ENCODE data around the gene GPC1. TPM values are rescaled to one million over a fixed set of nuclear protein-coding genes. Genes with fewer than 3 reads are reported as not detected.

The GPC1 gene
- total and polyA plus RNA-seq, 3 experiments from 2014 or later: 0.17 to 2.4 (median 1.9) TPM

DNA sequence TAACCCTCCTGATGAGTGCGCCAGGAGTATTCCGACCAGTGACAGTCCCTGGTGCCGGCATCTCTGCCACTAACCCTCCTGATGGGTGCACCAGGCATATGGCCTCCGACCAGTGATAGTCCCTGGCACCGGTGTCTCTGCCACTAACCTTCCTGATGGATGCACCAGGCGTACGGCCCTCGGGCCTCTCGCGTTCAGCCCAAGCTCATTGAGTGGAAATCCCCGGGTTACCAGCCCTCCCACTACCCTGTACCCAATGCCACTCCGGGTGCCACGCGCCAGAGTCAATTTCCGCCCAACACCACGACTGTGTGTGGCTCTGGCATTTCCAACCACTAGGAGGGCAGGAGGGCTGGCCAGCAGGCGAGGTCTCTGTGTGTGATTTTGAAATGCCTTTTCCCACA lies 11.7 kb upstream of the GPC1 start:
- H3K27ac ChIP-seq (ENCODE audit: low read depth, low read length): no peak overlapping the region
- no peaks in the 10 kb centered on the region for H3K4me1 ChIP-seq (ENCODE audit: insufficient read depth, low read length)
- Mint-ChIP-seq H3K4me3 (peak overlapping the region in 1 of 7 donors; percentile 59), H3K27me3 (peaks cover 9 to 41% of the 10 kb centered on the region in 2 donors), H3K36me3 (peaks cover 0 to 4% (median 0%) of the 10 kb centered on the region in 3 donors), H3K4me1 (no peaks in the 10 kb centered on the region), H3K27ac (no peak overlapping the region), H3K9me3 (peaks cover 5 to 25% (median 20%) of the 10 kb centered on the region in 5 donors)
- POLR2A ChIA-PET: no interaction called here
- H3K9me3 ChIP-seq (ENCODE audit: low read length): no peaks in the 10 kb centered on the region
- H3K36me3 ChIP-seq (ENCODE audit: insufficient read depth, low read length): no peaks in the 10 kb centered on the region
- H3K4me3 ChIP-seq (ENCODE audit: low read length): no peak overlapping the region
- no peaks in the 10 kb centered on the region for H3K27me3 ChIP-seq (ENCODE audit: insufficient read depth, low read length, poor library complexity, severe bottlenecking)
- CTCF ChIA-PET: no interaction called here
- DNase-seq: peak in 1 of 5 donors; percentile 15

DNA sequence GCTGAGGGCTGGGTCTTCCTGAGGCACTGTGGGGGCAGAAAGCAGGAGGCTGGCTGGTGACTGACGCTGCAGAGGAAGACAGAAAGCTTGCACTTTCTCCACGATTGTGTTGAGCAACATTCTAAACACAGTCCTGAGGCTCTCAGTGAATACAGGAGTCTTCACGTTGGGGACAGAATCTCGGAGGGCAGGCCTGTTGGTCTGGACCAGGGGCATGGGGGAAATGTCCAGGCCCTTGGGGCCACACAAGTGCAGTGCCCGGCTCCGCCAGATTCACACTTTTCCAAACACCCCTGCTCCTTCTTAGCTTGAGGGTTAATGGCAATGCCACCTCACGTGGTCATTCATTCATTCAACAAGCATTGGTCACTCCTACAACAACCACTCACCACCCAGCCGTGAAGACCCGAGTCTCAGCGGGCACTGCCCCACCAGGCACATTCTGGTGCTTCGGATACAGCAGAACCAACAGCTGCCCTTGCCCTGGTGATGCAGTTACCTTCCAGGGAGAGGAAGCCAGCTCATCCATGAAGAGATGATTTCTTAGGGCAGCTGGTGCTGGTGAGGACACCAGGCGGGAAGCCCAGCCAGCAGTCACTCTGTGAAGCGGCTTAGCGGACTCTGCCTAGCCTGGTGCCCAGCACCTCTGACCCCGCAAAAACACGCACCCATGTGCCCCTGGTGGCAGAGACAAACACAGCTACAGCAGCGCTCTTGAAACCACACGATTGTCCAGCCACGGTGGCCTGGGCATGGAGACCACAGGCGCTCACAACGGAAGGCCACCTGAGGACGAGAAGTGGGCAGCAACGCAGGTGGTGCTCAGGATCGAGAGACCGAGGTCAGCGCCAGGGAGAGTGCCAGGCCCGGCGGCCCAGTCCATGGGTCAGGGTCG lies 10.9 kb upstream of the GPC1 start:
- CTCF ChIA-PET: no interaction called here
- H3K36me3 ChIP-seq (ENCODE audit: insufficient read depth, low read length): no peaks in the 10 kb centered on the region
- no peaks in the 10 kb centered on the region for H3K4me1 ChIP-seq (ENCODE audit: insufficient read depth, low read length)
- no peaks in the 10 kb centered on the region for H3K9me3 ChIP-seq (ENCODE audit: low read length)
- peak in 2 of 5 donors; percentile 0 to 15 for DNase-seq
- H3K27me3 ChIP-seq (ENCODE audit: insufficient read depth, low read length, poor library complexity, severe bottlenecking): no peaks in the 10 kb centered on the region
- H3K4me3 ChIP-seq (ENCODE audit: low read length): no peak overlapping the region
- Mint-ChIP-seq H3K27ac (no peak overlapping the region), H3K36me3 (peaks cover 0 to 3% (median 0%) of the 10 kb centered on the region in 3 donors), H3K9me3 (peaks cover 5 to 23% (median 17%) of the 10 kb centered on the region in 5 donors), H3K4me1 (no peaks in the 10 kb centered on the region), H3K4me3 (no peak overlapping the region), H3K27me3 (peaks cover 9 to 44% of the 10 kb centered on the region in 2 donors)
- no peak overlapping the region for H3K27ac ChIP-seq (ENCODE audit: low read depth, low read length)
- POLR2A ChIA-PET: no interaction called here

DNA sequence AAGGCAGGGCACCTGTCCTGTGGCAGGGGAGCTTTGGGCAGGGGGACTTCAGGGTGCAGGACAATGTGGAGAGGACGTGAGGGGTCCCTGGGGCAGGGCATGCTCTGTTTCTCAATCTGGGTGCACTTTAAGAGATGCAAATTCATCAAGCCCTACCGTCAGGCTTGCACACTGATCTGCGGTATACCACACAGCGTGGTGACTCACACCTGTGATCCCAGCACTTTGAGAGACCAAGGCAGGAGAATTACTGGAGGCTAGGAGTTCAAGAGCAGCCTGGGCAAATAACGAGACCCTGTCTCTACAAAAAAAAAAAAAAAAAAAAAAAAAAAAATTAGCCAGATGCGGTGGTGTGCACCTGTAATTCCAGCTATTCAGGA lies 10.2 kb upstream of the GPC1 start:
- Mint-ChIP-seq H3K27ac (no peak overlapping the region), H3K36me3 (no peaks in the 10 kb centered on the region), H3K4me1 (no peaks in the 10 kb centered on the region), H3K27me3 (peaks cover 7 to 41% of the 10 kb centered on the region in 2 donors), H3K9me3 (peaks cover 5 to 18% (median 16%) of the 10 kb centered on the region in 5 donors), H3K4me3 (no peak overlapping the region)
- ChIA-PET CTCF (interaction anchor here (0.9 kb wide), 1 partner anchor 11 kb away, joined by 3 read pairs; no protein-coding TSS in a partner anchor), POLR2A (no interaction called here)
- no peaks in the 10 kb centered on the region for H3K36me3 ChIP-seq (ENCODE audit: insufficient read depth, low read length)
- no peaks in the 10 kb centered on the region for H3K27me3 ChIP-seq (ENCODE audit: insufficient read depth, low read length, poor library complexity, severe bottlenecking)
- no peak overlapping the region for H3K4me3 ChIP-seq (ENCODE audit: low read length)
- H3K27ac ChIP-seq (ENCODE audit: low read depth, low read length): no peak overlapping the region
- H3K9me3 ChIP-seq (ENCODE audit: low read length): no peaks in the 10 kb centered on the region
- H3K4me1 ChIP-seq (ENCODE audit: insufficient read depth, low read length): no peaks in the 10 kb centered on the region
- no peak for DNase-seq

DNA sequence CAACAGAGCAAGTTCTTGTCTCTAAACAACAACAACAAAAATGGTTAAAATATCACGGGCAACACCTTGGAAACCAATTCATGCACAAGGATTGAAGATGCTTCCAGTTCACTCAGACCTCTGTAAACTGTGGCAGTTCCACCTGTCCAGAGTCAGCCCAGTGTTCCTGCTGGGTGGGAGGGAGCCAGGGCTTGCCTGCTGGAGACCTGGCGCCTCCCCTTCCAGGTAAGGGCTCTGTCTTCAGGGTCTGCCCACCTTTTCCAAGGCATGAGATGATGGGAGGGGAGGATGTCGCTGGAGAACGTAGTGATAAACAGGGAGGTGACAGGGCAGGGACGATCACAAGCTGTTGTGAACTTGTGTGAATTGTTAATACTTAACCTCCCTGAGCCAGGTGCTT lies 9.8 kb upstream of the GPC1 start:
- H3K4me3 ChIP-seq (ENCODE audit: low read length): no peak overlapping the region
- H3K36me3 ChIP-seq (ENCODE audit: insufficient read depth, low read length): no peaks in the 10 kb centered on the region
- ChIA-PET CTCF (interaction anchor here (0.9 kb wide), 1 partner anchor 12 kb away, joined by 3 read pairs; no protein-coding TSS in a partner anchor), POLR2A (no interaction called here)
- Mint-ChIP-seq H3K4me3 (no peak overlapping the region), H3K36me3 (no peaks in the 10 kb centered on the region), H3K27me3 (peaks cover 7 to 41% of the 10 kb centered on the region in 2 donors), H3K27ac (no peak overlapping the region), H3K9me3 (peaks cover 5 to 17% (median 16%) of the 10 kb centered on the region in 5 donors), H3K4me1 (no peaks in the 10 kb centered on the region)
- H3K9me3 ChIP-seq (ENCODE audit: low read length): no peaks in the 10 kb centered on the region
- H3K27me3 ChIP-seq (ENCODE audit: insufficient read depth, low read length, poor library complexity, severe bottlenecking): no peaks in the 10 kb centered on the region
- H3K27ac ChIP-seq (ENCODE audit: low read depth, low read length): no peak overlapping the region
- no peaks in the 10 kb centered on the region for H3K4me1 ChIP-seq (ENCODE audit: insufficient read depth, low read length)
- DNase-seq: peak in 2 of 5 donors; percentile 0 to 16

DNA sequence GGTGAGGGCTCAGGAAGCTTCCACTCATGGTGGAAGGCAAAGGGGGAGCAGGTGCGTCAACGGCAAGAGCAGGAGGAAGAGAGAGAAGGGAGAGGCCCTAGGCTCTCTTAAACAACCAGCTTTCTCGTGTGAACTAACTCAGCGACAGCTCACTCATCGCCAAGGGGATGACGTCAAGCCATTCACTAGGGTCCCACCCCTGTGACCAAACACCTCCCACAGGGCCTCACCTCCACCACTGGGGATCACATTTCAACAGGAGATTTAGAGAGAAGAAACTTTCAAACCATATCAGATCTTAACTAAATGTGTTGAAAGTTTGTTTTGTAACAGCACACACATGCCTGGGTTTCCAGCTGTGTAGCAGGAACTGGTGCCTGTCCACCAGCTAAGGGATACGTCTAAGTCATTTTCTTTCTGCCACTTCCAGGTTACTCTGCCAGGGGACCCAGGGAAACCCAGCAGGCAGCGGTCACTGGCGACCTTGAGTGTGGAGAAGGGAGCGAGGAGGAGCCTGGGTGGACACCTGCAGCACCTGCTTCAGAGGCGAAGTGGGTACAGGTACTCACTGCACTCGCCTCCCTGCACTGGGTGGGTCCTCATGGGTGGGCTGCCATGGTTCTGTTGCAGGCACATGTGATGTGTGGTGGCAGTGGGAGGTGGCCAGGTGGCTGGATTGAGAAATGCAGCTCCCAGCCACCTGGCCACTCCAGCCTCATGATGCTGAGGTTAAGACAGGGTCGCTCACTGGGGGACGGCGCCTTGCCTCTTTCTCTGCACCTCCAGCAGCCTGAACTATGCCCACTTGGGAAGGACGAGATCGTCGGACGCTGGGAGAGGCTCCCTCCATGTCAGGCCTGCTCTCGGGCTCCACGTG lies 8.4 kb upstream of the GPC1 start:
- Histone ChIP-seq H3K27ac (ENCODE audit: low read depth, low read length) (no peak overlapping the region), H3K9me3 (ENCODE audit: low read length) (no peaks in the 10 kb centered on the region), H3K27me3 (ENCODE audit: insufficient read depth, low read length, poor library complexity, severe bottlenecking) (no peaks in the 10 kb centered on the region), H3K4me3 (ENCODE audit: low read length) (no peak overlapping the region), H3K36me3 (ENCODE audit: insufficient read depth, low read length) (no peaks in the 10 kb centered on the region), H3K4me1 (ENCODE audit: insufficient read depth, low read length) (no peaks in the 10 kb centered on the region)
- DNase-seq: peak in 2 of 5 donors; percentile 0 to 28
- no peaks in the 10 kb centered on the region for H3K36me3 Mint-ChIP-seq
- peaks cover 2 to 12% (median 8%) of the 10 kb centered on the region in 5 donors for H3K9me3 Mint-ChIP-seq
- ChIA-PET POLR2A (no interaction called here), CTCF (no interaction called here)
- no peak overlapping the region for H3K27ac Mint-ChIP-seq
- H3K27me3 Mint-ChIP-seq: peaks cover 13 to 41% of the 10 kb centered on the region in 2 donors
- no peaks in the 10 kb centered on the region for H3K4me1 Mint-ChIP-seq
- no peak overlapping the region for H3K4me3 Mint-ChIP-seq

DNA sequence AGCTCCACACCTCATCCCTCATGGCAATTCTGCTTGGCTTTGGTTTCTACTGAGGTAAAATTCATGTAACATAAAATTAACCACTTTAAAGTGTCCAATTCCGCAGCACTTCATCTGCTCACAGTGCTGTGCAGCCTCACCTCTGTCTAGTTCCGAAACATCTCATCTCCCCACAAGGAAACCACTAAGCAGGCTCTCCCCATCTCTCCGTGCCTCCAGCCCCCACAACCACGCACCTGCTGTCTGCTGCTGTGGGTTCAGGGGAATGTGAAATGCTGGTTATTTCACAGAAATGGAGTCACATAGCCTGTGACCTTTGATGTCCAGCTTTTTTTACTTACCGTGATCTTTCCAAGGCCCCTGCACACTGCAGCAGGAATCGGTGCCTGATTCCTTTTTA lies 7.7 kb upstream of the GPC1 start:
- no peak for DNase-seq
- H3K9me3 Mint-ChIP-seq: peaks cover 1 to 6% (median 3%) of the 10 kb centered on the region in 5 donors

DNA sequence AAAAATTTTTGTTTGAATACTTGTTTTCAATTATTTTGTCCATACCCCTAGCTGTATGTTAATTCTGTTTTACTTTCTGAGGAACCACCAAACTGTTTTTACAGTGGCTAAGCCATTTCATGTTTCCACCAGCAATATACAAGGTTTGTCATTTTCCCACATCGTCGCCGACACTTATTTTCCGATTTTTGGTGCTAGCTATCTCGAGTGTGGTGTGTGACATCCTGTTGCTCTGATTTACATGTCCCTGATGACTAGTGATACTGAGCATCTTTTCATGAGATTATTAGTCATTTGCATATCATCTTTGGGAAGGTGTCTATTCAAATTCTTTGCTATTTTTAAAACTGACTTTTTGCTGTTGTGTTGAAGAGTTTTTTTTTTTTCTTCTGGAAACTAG lies 7.2 kb upstream of the GPC1 start:
- ChIA-PET POLR2A (no interaction called here), CTCF (no interaction called here)
- no peak overlapping the region for H3K4me3 ChIP-seq (ENCODE audit: low read length)
- no peaks in the 10 kb centered on the region for H3K9me3 ChIP-seq (ENCODE audit: low read length)
- H3K27ac Mint-ChIP-seq: no peak overlapping the region
- H3K4me1 ChIP-seq (ENCODE audit: insufficient read depth, low read length): no peaks in the 10 kb centered on the region
- H3K27ac ChIP-seq (ENCODE audit: low read depth, low read length): no peak overlapping the region
- H3K4me1 Mint-ChIP-seq: no peaks in the 10 kb centered on the region
- peaks cover 13 to 39% of the 10 kb centered on the region in 2 donors for H3K27me3 Mint-ChIP-seq
- H3K27me3 ChIP-seq (ENCODE audit: insufficient read depth, low read length, poor library complexity, severe bottlenecking): no peaks in the 10 kb centered on the region
- peaks cover 0 to 6% (median 2%) of the 10 kb centered on the region in 5 donors for H3K9me3 Mint-ChIP-seq
- no peaks in the 10 kb centered on the region for H3K36me3 Mint-ChIP-seq
- peak in 1 of 5 donors; percentile 8 for DNase-seq
- H3K4me3 Mint-ChIP-seq: no peak overlapping the region
- no peaks in the 10 kb centered on the region for H3K36me3 ChIP-seq (ENCODE audit: insufficient read depth, low read length)

More for the DNA sequence above, 7.7 kb upstream of the GPC1 start:
- POLR2A ChIA-PET: no interaction called here
- Mint-ChIP-seq H3K4me1 (no peaks in the 10 kb centered on the region), H3K36me3 (no peaks in the 10 kb centered on the region), H3K27ac (no peak overlapping the region), H3K27me3 (peaks cover 13 to 38% of the 10 kb centered on the region in 2 donors), H3K4me3 (no peak overlapping the region)
- H3K27ac ChIP-seq (ENCODE audit: low read depth, low read length): no peak overlapping the region
- no peaks in the 10 kb centered on the region for H3K27me3 ChIP-seq (ENCODE audit: insufficient read depth, low read length, poor library complexity, severe bottlenecking)
- no peak overlapping the region for H3K4me3 ChIP-seq (ENCODE audit: low read length)
- H3K36me3 ChIP-seq (ENCODE audit: insufficient read depth, low read length): no peaks in the 10 kb centered on the region
- H3K9me3 ChIP-seq (ENCODE audit: low read length): no peaks in the 10 kb centered on the region
- CTCF ChIA-PET: no interaction called here
- no peaks in the 10 kb centered on the region for H3K4me1 ChIP-seq (ENCODE audit: insufficient read depth, low read length)
